Mammary epithelial cell (primary cell): ENCODE results near the gene FGF12.

Experiments used
- EZH2 ChIP-seq: IDR thresholded peaks from 2 replicates; pipeline ENCODE4 v1.6.1; 2012; ENCODE audit warnings: low read length, inconsistent platforms, borderline replicate concordance
- TF ChIP-seq, protein P1 (sequence below), 2 donors: IDR thresholded peaks in 1 of 2; conservative IDR thresholded peaks in 1 of 2; 2 replicates each; pipeline ENCODE4 v1.5.1; 2011 to 2012; ENCODE audit warnings: inconsistent platforms in 2 of 2, low read length in 2 of 2, mild to moderate bottlenecking in 2 of 2, control low read depth in 1 of 2, low read depth in 1 of 2; ENCODE audit not compliant: insufficient read depth in 1 of 2; ENCODE audit errors: extremely low read depth in 1 of 2

DNA sequence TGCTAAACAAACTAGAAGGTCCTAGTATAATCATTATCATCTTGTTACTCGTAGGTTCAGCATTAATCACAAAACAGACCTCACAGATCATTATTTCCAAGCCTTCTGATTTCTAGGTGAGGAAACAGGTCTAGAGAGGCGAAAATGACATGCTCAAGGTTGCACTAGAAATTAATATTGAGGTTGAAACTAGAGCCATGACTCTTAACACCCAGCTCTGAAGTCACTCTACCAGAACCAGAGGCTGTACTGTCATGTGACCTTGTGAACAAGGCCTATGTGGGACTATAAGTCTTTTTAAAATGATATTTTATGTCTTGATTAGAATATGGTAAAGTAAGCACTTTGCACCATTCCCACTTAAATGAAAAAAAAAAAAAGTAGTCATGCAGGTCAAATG lies 23.8 kb upstream of the FGF12 start:
- TF ChIP-seq, protein P1, sequence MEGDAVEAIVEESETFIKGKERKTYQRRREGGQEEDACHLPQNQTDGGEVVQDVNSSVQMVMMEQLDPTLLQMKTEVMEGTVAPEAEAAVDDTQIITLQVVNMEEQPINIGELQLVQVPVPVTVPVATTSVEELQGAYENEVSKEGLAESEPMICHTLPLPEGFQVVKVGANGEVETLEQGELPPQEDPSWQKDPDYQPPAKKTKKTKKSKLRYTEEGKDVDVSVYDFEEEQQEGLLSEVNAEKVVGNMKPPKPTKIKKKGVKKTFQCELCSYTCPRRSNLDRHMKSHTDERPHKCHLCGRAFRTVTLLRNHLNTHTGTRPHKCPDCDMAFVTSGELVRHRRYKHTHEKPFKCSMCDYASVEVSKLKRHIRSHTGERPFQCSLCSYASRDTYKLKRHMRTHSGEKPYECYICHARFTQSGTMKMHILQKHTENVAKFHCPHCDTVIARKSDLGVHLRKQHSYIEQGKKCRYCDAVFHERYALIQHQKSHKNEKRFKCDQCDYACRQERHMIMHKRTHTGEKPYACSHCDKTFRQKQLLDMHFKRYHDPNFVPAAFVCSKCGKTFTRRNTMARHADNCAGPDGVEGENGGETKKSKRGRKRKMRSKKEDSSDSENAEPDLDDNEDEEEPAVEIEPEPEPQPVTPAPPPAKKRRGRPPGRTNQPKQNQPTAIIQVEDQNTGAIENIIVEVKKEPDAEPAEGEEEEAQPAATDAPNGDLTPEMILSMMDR (conservative IDR thresholded peaks at IDR 0.05 in 1 of 2, IDR thresholded peaks at IDR 0.05 in 1 of 2; ENCODE audit: extremely low read depth in 1 of 2, insufficient read depth in 1 of 2, low read depth in 1 of 2, low read length in 2 of 2), result no peak
- no peak for TF ChIP-seq EZH2
